Left ventricle myocardium superior (tissue), 1 donor: Measurements from ENCODE around the gene IL11. TPM values are rescaled to one million over a fixed set of nuclear protein-coding genes. Genes with fewer than 3 reads are reported as not detected.
A peak's percentile ranks its signal among the peaks of the same experiment; 100 is the strongest.
"Not testable (repeated sequence)": the region's sequence is repeated elsewhere in the genome, so short reads cannot be mapped to it uniquely, and the experiment has no call there.

ENCODE experiments used
- ATAC-seq: fragments of 200-7000 bp; cut with Tn5 transposase; one replicate; pipeline ENCODE4 v1.9.1; 2020; ENCODE audit warnings: mild to moderate bottlenecking, moderate library complexity
- DNase-seq: peaks from one replicate; pipeline ENCODE4 v3.0.0-alpha.2; 2020
- intact Hi-C: fragments of 100-400 bp; cut with micrococcal nuclease; formaldehyde crosslinking; loops from one replicate; pipeline ENCODE4 v1.11.0; 2022
- total RNA-seq: library from RNA; stranded (reverse); fragmentation: NEBNext Ultra II Directional; extraction: Animal tissue kit (Norgen Biotek cat#: 25700); gene quantifications from one replicate; pipeline ENCODE4 v1.2.1, GENCODE V29; 2021
- donor health status: DM: no; HTN: yes; CAD: no; lungs with severe emphysema.

IL11 gene
- total RNA-seq, 1 donor from 2014 or later = not detected

- ATAC-seq (no peak), DNase-seq (no peak)
- intact Hi-C loops = no loop called here
Observed at GRCh38 chr19:55340784-55341147, 29.5 kb downstream of the IL11 start.

DNA sequence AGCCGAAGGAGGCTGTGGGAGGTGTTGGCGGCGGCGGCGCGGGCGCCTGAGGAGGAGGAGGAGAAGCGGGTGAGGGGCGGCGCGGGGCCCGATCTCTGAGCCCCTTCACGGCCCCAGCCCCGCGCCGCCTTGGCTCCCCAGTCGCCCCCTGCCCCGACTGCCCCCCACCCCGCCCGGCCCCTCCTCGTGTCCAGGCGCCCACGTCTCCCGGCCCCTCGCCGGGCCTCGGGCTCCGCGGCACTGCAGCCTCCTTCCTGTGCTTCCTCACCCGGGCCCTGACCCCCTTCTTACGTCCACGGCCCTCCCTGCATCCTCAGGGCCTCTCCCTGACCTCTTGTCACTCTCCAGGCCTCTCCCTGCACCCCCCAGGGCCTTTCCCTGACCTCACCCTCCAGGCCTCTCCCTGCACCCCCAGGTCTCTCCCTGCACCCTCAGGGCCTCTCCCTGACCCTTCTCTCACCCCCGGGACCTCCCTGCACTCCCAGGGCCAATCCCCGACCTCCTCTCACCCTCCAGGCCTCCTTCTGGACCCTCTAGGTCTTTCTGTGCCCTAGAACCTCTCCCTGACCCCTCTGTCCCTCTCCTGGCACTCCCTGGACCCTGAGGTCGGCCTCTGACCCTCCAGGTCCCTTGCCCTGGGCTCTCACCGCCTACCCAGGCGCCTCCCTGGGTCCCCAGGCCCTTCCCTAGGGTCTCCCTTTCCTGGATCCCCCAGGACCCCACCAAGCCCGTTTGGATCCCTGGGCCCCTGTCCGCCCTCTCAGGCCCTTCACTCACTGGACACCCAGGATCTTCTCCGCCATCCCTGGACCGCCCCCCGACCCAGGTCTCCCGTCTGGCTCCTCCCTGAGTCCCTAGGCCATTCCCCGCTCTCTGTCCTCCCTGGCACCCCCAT, 30.1 kb downstream of the IL11 start:
- no peak for ATAC-seq
- no peak for DNase-seq
- intact Hi-C loops = no loop called here

- peak; percentile 92 for ATAC-seq
- peak; percentile 100 for DNase-seq
- intact Hi-C loops = no loop called here
Observed at GRCh38 chr19:55339105-55339888, 31.0 kb downstream of the IL11 start, which contains the start of gene KMT5C. KMT5C (plus strand) TSS chr19:55339876; CDS start chr19:55341937, 2,061 bp downstream.

GRCh38 chr19:55336101-55336500, 34.2 kb downstream of the IL11 start:
- DNase-seq (no peak), ATAC-seq (no peak)
- intact Hi-C loops = no loop called here

GRCh38 chr19:55333870-55334269, 36.4 kb downstream of the IL11 start:
- ATAC-seq (no peak), DNase-seq (no peak)

GRCh38 chr19:55329791-55330190, 40.5 kb downstream of the IL11 start:
- not testable (repeated sequence) for DNase-seq, ATAC-seq

More at GRCh38 chr19:55333870-55334269, 36.4 kb downstream of the IL11 start:
- intact Hi-C loops = no loop called here

DNA sequence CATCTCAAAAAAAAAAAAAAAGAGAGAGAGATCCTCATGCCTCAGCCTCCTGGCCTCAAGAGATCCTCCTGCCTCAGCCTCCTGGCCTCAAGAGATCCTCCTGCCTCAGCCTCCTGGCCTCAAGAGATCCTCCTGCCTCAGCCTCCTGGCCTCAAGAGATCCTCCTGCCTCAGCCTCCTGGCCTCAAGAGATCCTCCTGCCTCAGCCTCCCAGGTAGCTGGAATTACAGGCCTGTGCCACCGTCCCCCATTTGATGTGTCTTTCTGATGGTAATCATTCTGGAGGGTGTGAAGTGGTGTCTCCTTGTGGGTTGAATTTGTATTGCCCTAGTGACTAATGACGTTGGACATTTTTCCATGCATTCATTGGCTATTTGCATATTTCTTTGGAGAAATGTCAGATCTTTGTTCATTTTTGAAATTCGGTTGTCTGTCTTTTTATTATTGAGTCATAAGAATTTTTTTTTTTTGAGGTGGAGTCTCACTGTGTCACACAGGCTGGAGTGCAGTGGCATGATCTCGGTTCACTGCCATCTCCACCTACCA, 41.4 kb downstream of the IL11 start:
- ATAC-seq, intact Hi-C loops, DNase-seq: not testable (repeated sequence)

More at GRCh38 chr19:55329791-55330190, 40.5 kb downstream of the IL11 start:
- intact Hi-C loops = not testable (repeated sequence)

- DNase-seq = no peak
- intact Hi-C loops = no loop called here
- ATAC-seq = peak; percentile 26
Observed at GRCh38 chr19:55325172-55325571, 45.1 kb downstream of the IL11 start, which contains the start of gene TMEM150B. TMEM150B (minus strand) TSS chr19:55325341; CDS start chr19:55321036, 4,305 bp downstream.

- DNase-seq (no peak), ATAC-seq (no peak)
- intact Hi-C loops = no loop called here
Observed at GRCh38 chr19:55324662-55325061, 45.6 kb downstream of the IL11 start.

DNA sequence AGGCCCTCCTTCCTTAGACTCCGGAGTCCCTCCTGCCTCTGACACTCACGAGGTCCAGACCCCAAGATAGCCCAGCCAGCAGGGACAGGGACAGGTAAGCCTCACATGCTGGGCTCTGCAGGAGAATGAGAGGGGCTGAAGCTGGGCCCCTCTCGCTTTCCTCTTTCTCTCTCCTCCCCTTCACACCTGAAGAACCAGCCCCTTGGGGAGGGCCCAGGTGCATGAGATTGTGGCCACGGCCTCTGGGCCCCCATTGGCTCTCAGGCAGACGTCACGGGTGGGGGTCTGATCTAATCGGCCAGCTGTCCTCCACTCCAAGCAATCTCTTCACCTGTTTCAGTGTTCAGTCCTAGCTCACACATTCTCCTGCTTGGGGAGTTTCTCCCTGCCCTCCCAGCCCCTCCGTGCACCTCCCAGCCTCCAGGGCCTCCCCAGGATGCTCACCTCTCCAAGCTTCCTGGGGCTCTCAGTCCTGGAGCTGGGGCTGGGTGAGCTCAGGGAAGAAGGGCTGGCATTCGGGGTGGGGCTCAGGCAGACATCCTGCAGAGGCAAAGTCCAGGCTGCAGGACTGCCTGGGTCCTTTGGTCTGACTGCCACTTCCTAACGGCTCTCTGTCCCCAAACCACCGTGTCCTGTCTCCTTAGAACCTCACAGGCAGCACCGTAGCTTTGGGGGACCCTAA, 47.9 kb downstream of the IL11 start:
- ATAC-seq (no peak), DNase-seq (no peak)
- intact Hi-C loops = no loop called here

DNA sequence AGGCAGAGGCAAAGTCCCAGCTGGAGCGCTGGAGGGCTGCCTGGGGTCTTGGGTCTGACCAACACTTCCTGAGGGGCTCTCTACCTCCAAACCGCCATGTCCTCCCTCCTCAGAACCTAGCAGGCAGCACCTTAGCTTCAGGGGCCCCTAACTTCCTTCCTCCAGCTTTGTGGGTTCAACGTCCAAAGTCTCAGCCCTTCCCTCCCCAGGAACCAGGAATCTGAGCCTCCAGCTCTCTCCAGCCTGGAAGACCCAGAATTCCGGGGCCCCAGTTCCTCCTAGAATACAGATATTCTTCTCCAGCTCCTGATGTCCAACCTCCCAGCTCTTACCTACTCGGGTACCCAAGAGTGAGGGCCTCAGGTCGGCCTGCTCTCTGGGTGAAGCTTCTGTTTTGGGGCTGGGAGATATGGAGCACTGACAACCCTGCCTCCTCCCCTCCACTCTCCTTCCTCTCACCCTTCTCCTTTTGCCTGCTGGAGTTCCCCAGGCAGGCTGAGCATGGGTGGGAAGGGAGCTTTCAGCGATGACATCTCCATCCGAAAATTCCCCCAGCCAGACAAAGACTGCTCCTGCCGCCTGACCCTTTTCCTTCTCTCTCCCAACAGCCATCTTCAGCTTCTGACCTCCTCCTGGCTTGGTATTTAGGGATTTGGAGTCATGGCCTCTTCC, 48.7 kb downstream of the IL11 start:
- intact Hi-C loops = no loop called here
- DNase-seq = no peak
- ATAC-seq = no peak

- DNase-seq = no peak
- intact Hi-C loops = no loop called here
- ATAC-seq = no peak
Observed at GRCh38 chr19:55320844-55321419, 49.3 kb downstream of the IL11 start.

- ATAC-seq (peak; percentile 65), DNase-seq (peak; percentile 60)
- intact Hi-C loops = no loop called here
Observed at GRCh38 chr19:55319785-55320184, 50.5 kb downstream of the IL11 start.

DNA sequence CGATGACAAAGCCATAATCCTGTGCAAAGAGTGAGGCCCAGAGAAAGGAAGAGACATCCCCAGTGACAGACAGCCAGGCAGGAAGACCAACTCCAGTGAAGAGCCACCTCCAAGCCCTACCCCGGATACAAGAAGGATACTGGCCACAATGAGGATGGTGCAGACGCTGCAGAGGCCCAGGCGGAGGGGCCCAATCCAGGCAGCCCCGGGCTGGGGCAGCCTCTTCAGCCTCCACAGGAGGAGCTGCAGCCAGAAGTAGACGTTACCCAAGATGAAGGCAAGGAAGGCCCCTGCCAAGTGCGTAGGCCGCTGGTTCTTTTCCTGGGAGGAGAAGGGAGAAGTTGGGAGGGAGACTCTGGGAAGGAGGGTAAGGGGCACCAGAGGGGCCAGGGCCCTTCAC, 53.6 kb downstream of the IL11 start:
- ATAC-seq = no peak
- DNase-seq = no peak
- intact Hi-C loops = no loop called here

DNA sequence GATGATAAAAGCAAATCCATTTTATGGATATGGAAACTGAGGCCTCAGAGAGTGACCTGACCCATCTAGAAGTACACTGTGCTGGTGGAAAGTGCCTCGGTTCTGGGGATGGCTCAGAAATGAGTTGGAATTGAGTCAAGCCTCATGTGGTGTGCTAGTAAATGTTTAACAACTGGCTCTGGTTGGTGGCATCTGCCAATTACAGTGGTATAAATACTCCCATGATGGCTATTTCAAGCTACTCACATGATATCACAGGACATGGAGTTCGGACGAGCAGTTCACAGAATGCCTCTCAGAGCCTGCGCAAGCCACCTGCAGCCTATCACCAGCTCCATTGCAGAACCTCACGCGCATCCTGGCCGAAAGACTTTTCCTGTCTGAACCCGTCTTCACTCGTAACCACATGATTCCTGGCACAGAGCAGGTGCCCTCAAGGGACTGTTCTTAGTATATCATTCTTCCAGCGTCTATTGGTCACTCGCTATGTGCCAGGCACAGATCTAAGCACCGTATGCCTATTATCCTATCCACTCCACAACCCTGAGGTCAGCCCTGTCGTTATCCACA, 54.2 kb downstream of the IL11 start:
- intact Hi-C loops = no loop called here
- DNase-seq (no peak), ATAC-seq (no peak)

- DNase-seq = no peak
- intact Hi-C loops = no loop called here
- ATAC-seq = no peak
Observed at GRCh38 chr19:55314396-55314795, 55.9 kb downstream of the IL11 start.
